Measurements from ENCODE around the gene LMBR1. TPM values are rescaled to one million over a fixed set of nuclear protein-coding genes. Genes with fewer than 3 reads are reported as not detected.
"Not testable (repeated sequence)": the region's sequence is repeated elsewhere in the genome, so short reads cannot be mapped to it uniquely, and the experiment has no call there.

The LMBR1 gene
- total and polyA plus RNA-seq, 2 experiments from 2014 or later: 37.2 to 53.1 TPM

- Histone ChIP-seq H3K9me2 (replicated peaks; ENCODE audit: insufficient read depth) (no peaks in the 10 kb centered on the region), H3K4me3 (no peak overlapping the region), H3K4me1 (ENCODE audit: insufficient read depth) (peaks cover 5% of the 10 kb centered on the region), H2AFZ (no peak overlapping the region), H3K9me3 (ENCODE audit: low read depth) (no peaks in the 10 kb centered on the region), H3K36me3 (replicated peaks; ENCODE audit: insufficient read depth, low read depth) (no peaks in the 10 kb centered on the region), H3K27me3 (no peaks in the 10 kb centered on the region), H3K27ac (no peak overlapping the region), H3K4me2 (no peak overlapping the region), H4K20me1 (ENCODE audit: insufficient read depth, poor library complexity, severe bottlenecking) (no peaks in the 10 kb centered on the region), H3K79me2 (no peaks in the 10 kb centered on the region)
- TF ChIP-seq EZH2phosphoT487 (IDR thresholded peaks at IDR 0.05; ENCODE audit: low read depth, severe bottlenecking, unreplicated experiment) (no peak), EZH2 (IDR thresholded peaks at IDR 0.05; ENCODE audit: borderline replicate concordance) (no peak), CTCF (IDR thresholded peaks at IDR 0.05; ENCODE audit: poor library complexity) (no peak)
- 65% methylated on average over 16 of the region's 16 CpGs for WGBS (ENCODE audit: low lambda C conversion rate, missing lambda C conversion rate)
- DNase-seq (ENCODE audit: low spot score): no peak
Measured at GRCh38 chr7:156929789-156930539, 37.0 kb upstream of the LMBR1 start.

DNA sequence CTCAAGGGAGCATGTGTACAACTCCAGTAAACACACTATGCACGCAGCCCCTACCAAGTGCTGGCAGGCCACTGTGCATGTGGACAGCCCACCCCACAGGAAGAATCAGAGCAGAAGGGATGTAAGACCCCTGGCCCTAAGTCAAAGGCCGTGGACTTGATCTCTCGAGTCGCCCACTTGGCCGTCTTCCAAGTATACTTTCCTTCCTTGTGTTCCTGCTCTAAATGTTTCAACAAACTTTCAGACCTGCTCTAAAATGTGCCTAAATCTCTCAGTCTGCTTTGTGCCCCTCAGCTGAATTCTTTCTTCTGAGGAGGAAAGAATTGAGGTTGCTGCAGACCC lies 35.4 kb upstream of the LMBR1 start:
- no peaks in the 10 kb centered on the region for H3K27me3 ChIP-seq
- no peak overlapping the region for H3K4me3 ChIP-seq
- H3K4me2 ChIP-seq: no peak overlapping the region
- TF ChIP-seq EZH2phosphoT487 (IDR thresholded peaks at IDR 0.05; ENCODE audit: low read depth, severe bottlenecking, unreplicated experiment) (no peak), CTCF (IDR thresholded peaks at IDR 0.05; ENCODE audit: poor library complexity) (no peak), EZH2 (IDR thresholded peaks at IDR 0.05; ENCODE audit: borderline replicate concordance) (no peak)
- H3K9me2 ChIP-seq (replicated peaks; ENCODE audit: insufficient read depth): no peaks in the 10 kb centered on the region
- no peaks in the 10 kb centered on the region for H3K36me3 ChIP-seq (replicated peaks; ENCODE audit: insufficient read depth, low read depth)
- H3K27ac ChIP-seq: no peak overlapping the region
- peaks cover 5% of the 10 kb centered on the region for H3K4me1 ChIP-seq (ENCODE audit: insufficient read depth)
- no peaks in the 10 kb centered on the region for H3K9me3 ChIP-seq (ENCODE audit: low read depth)
- no peaks in the 10 kb centered on the region for H4K20me1 ChIP-seq (ENCODE audit: insufficient read depth, poor library complexity, severe bottlenecking)
- DNase-seq (ENCODE audit: low spot score): no peak
- H2AFZ ChIP-seq: no peak overlapping the region
- no peaks in the 10 kb centered on the region for H3K79me2 ChIP-seq
- WGBS (ENCODE audit: low lambda C conversion rate, missing lambda C conversion rate): 72% methylated on average over 5 of the region's 5 CpGs

DNA sequence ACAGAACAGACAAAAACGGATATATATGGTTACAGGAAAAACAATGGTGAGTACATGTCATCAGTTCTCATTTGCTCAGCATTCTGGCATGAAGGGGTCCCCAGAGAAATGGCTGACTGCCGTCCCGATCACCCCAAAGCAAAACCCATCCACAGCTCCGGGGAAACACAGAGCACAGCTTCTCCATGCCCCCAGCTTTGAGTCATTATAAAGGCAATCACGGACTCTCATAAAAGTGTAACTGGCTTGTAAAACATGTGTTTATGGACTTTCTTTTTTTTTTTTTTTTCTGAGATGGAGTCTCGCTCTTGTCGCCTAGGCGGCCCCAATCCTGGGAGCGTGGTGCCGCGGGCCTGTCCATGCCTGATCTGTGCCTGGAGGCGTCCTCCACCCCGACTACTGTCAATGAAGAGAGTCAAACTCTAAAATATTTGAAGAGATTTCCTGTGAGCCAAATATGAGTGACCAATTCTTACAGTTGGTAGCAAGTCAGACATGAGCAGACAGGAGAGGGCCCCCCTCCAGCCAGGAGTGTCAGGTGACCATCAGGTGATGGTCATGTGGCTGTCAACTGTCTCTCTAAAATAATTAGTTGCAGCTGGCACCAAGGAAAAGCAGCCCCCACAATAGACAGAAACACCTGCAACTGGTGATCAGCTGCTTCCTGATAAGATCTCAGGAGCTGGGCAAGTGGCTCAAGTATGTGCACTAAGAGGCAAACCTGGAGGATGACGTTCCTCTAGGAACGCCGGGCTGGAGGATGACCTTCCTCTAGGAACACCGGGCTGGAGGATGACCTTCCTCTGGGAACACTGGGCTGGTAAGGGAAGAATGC lies 34.8 kb upstream of the LMBR1 start:
- Histone ChIP-seq H2AFZ (no peak overlapping the region), H3K27ac (no peak overlapping the region), H3K4me2 (peak overlapping the region; percentile 63), H3K27me3 (no peaks in the 10 kb centered on the region), H3K9me2 (replicated peaks; ENCODE audit: insufficient read depth) (no peaks in the 10 kb centered on the region), H3K36me3 (replicated peaks; ENCODE audit: insufficient read depth, low read depth) (no peaks in the 10 kb centered on the region), H3K4me1 (ENCODE audit: insufficient read depth) (peaks cover 5% of the 10 kb centered on the region), H3K79me2 (no peaks in the 10 kb centered on the region), H4K20me1 (ENCODE audit: insufficient read depth, poor library complexity, severe bottlenecking) (no peaks in the 10 kb centered on the region), H3K9me3 (ENCODE audit: low read depth) (no peaks in the 10 kb centered on the region), H3K4me3 (no peak overlapping the region)
- WGBS (ENCODE audit: low lambda C conversion rate, missing lambda C conversion rate): 50% methylated on average over 17 of the region's 17 CpGs
- no peak for TF ChIP-seq EZH2 (IDR thresholded peaks at IDR 0.05; ENCODE audit: borderline replicate concordance)
- TF ChIP-seq EZH2phosphoT487 (IDR thresholded peaks at IDR 0.05; ENCODE audit: low read depth, severe bottlenecking, unreplicated experiment): no peak
- no peak for TF ChIP-seq CTCF (IDR thresholded peaks at IDR 0.05; ENCODE audit: poor library complexity)
- DNase-seq (ENCODE audit: low spot score): no peak

- H3K36me3 ChIP-seq (replicated peaks; ENCODE audit: insufficient read depth, low read depth); H3K4me1 ChIP-seq (ENCODE audit: insufficient read depth); H4K20me1 ChIP-seq (ENCODE audit: insufficient read depth, poor library complexity, severe bottlenecking); H3K4me3 ChIP-seq; DNase-seq (ENCODE audit: low spot score); H2AFZ ChIP-seq; H3K27ac ChIP-seq; H3K9me2 ChIP-seq (replicated peaks; ENCODE audit: insufficient read depth); H3K4me2 ChIP-seq; H3K79me2 ChIP-seq; H3K27me3 ChIP-seq; H3K9me3 ChIP-seq (ENCODE audit: low read depth): not testable (repeated sequence)
- WGBS (ENCODE audit: low lambda C conversion rate, missing lambda C conversion rate): 92% methylated on average over 12 of the region's 12 CpGs
Measured at GRCh38 chr7:156925821-156926220, 32.8 kb upstream of the LMBR1 start.

DNA sequence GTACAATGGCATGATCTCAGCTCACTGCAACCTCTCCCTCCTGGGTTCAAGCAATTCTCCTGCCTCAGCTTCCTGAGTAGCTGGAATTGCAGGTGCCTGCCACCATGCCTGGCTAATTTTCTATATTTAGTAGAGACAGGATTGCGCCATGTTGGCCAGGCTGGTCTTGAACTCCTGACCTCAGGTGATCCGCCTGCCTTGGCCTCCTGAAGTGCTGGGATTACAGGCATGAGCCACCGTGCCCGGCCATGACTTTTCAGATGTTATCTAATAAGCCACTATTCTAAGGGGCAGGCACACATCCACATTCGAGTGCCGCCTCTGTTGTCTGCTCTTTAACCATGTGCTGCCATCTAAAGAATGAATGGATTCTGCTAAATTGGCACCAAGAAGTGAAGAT lies 29.3 kb upstream of the LMBR1 start:
- not testable (repeated sequence) for DNase-seq (ENCODE audit: low spot score); H3K79me2 ChIP-seq; H3K36me3 ChIP-seq (replicated peaks; ENCODE audit: insufficient read depth, low read depth); H3K27ac ChIP-seq; H4K20me1 ChIP-seq (ENCODE audit: insufficient read depth, poor library complexity, severe bottlenecking); H3K4me3 ChIP-seq; H3K9me3 ChIP-seq (ENCODE audit: low read depth); H3K4me2 ChIP-seq; H3K27me3 ChIP-seq; H3K4me1 ChIP-seq (ENCODE audit: insufficient read depth); H3K9me2 ChIP-seq (replicated peaks; ENCODE audit: insufficient read depth); H2AFZ ChIP-seq
- WGBS (ENCODE audit: low lambda C conversion rate, missing lambda C conversion rate): 75% methylated on average over 6 of the region's 6 CpGs
